GM12864 (cell line): ENCODE measurements around the gene AGR2.

Source experiments
- DNase-seq: peaks from one replicate; pipeline ENCODE4 v3.0.0-alpha.2; 2011; ENCODE audit warnings: low read depth
- H3K4me3 ChIP-seq: 2 replicates; pipeline ENCODE4 v1.5.1; 2011; ENCODE audit warnings: mild to moderate bottlenecking, low read depth, low read length, control low read depth
- CTCF ChIP-seq: IDR thresholded peaks from 2 replicates; pipeline ENCODE4 v1.5.1; 2011; ENCODE audit warnings: low read depth, mild to moderate bottlenecking, moderate library complexity, low read length, control low read depth, inconsistent platforms; ENCODE audit errors: missing control alignments

AGR2 gene

GRCh38 chr7:16758036-16758435 is 46.8 kb downstream of the AGR2 start:
- no peak for DNase-seq
- TF ChIP-seq CTCF = no peak
- H3K4me3 ChIP-seq = no peak overlapping the region

- DNase-seq = no peak
- H3K4me3 ChIP-seq = no peak overlapping the region
- no peak for TF ChIP-seq CTCF
Measured at GRCh38 chr7:16755397-16755796, 49.4 kb downstream of the AGR2 start.

- no peak for TF ChIP-seq CTCF
Measured at GRCh38 chr7:16754856-16755317, 49.9 kb downstream of the AGR2 start.

GRCh38 chr7:16753932-16754855 is 50.6 kb downstream of the AGR2 start:
- DNase-seq = no peak
- no peak for TF ChIP-seq CTCF
- peak overlapping the region; percentile 37 for H3K4me3 ChIP-seq

More at GRCh38 chr7:16754856-16755317, 49.9 kb downstream of the AGR2 start:
- no peak for DNase-seq
- H3K4me3 ChIP-seq = no peak overlapping the region

GRCh38 chr7:16753102-16753931 is 51.5 kb downstream of the AGR2 start, which contains the start of gene TSPAN13:
Gene TSPAN13 (plus strand): TSS chr7:16753755. CDS start chr7:16753968, 213 bp downstream.
- H3K4me3 ChIP-seq = peak within 1 kb of the TSS; percentile 37
- no peak for DNase-seq
- TF ChIP-seq CTCF = no peak

- TF ChIP-seq CTCF = no peak
- H3K4me3 ChIP-seq = no peak overlapping the region
- no peak for DNase-seq
Measured at GRCh38 chr7:16747102-16747501, 57.7 kb downstream of the AGR2 start.
